GM23338 (cell line): ENCODE measurements around the gene FATE1. TPM values are rescaled to one million over a fixed set of nuclear protein-coding genes. Genes with fewer than 3 reads are reported as not detected.

Experiments used
- ATAC-seq: fragments of 200-7000 bp; cut with Tn5 transposase; 3 replicates; pipeline ENCODE4 v1.9.1; 2020
- DNase-seq: peaks from one replicate; pipeline ENCODE4 v3.0.0-alpha.2; 2015; ENCODE audit warnings: low spot score
- H2AFZ ChIP-seq: fragments of 200-600 bp; sonication (generic); 2 replicates; pipeline ENCODE4 v1.8.0; 2016; ENCODE audit warnings: antibody characterized with exemption, mild to moderate bottlenecking, moderate library complexity
- H3F3A ChIP-seq: fragments of 200-600 bp; sonication (generic); replicated peaks from 2 replicates; pipeline ENCODE4 v1.8.0; 2017; ENCODE audit warnings: antibody characterized with exemption, mixed run types, low read depth
- H3K27ac ChIP-seq: fragments of 200-600 bp; sonication (generic); 2 replicates; pipeline ENCODE4 v1.6.1; 2016; ENCODE audit warnings: low read depth
- H3K27me3 ChIP-seq: fragments of 200-600 bp; sonication (generic); 2 replicates; pipeline ENCODE4 v1.8.0; 2016; ENCODE audit warnings: mild to moderate bottlenecking, mixed run types, moderate library complexity; ENCODE audit not compliant: insufficient read depth
- H3K36me3 ChIP-seq: fragments of 200-600 bp; sonication (generic); 2 replicates; pipeline ENCODE4 v1.8.0; 2016; ENCODE audit warnings: mild to moderate bottlenecking; ENCODE audit not compliant: insufficient read depth
- H3K4me1 ChIP-seq: fragments of 200-600 bp; sonication (generic); 2 replicates; pipeline ENCODE4 v1.8.0; 2016; ENCODE audit warnings: mild to moderate bottlenecking, moderate library complexity; ENCODE audit not compliant: insufficient read depth
- H3K4me2 ChIP-seq: fragments of 200-600 bp; sonication (generic); 2 replicates; pipeline ENCODE4 v1.7.1; 2017; ENCODE audit warnings: mixed run types
- H3K4me3 ChIP-seq: fragments of 200-600 bp; sonication (generic); 2 replicates; pipeline ENCODE4 v1.6.1; 2016; ENCODE audit warnings: mixed run types
- H3K79me2 ChIP-seq: fragments of 200-600 bp; sonication (generic); replicated peaks from 2 replicates; pipeline ENCODE4 v1.8.0; 2017; ENCODE audit warnings: mild to moderate bottlenecking; ENCODE audit not compliant: insufficient read depth
- H3K9me2 ChIP-seq: fragments of 200-600 bp; sonication (generic); 2 replicates; pipeline ENCODE4 v1.8.0; 2017; ENCODE audit not compliant: insufficient read depth
- H4K20me1 ChIP-seq: fragments of 200-600 bp; sonication (generic); replicated peaks from 2 replicates; pipeline ENCODE4 v1.8.0; 2017; ENCODE audit warnings: mild to moderate bottlenecking; ENCODE audit not compliant: insufficient read depth
- H3K27ac Mint-ChIP-seq: 2 replicates; pipeline ENCODE4 v1.8.0; 2020; ENCODE audit warnings: inconsistent platforms, mild to moderate bottlenecking, moderate library complexity, mixed read lengths
- H3K27me3 Mint-ChIP-seq: 3 replicates; pipeline ENCODE4 v1.8.0; 2022; ENCODE audit warnings: low read depth, mild to moderate bottlenecking, moderate library complexity, mixed read lengths, inconsistent platforms; ENCODE audit not compliant: insufficient read depth, poor library complexity
- H3K36me3 Mint-ChIP-seq: 3 replicates; pipeline ENCODE4 v1.8.0; 2021; ENCODE audit warnings: low read depth, mild to moderate bottlenecking, inconsistent platforms, moderate library complexity, mixed read lengths
- H3K4me1 Mint-ChIP-seq: 3 replicates; pipeline ENCODE4 v1.8.0; 2020; ENCODE audit warnings: mild to moderate bottlenecking, inconsistent platforms, mixed read lengths
- H3K4me3 Mint-ChIP-seq: 3 replicates; pipeline ENCODE4 v1.8.0; 2021; ENCODE audit warnings: moderate library complexity, mild to moderate bottlenecking, inconsistent platforms, mixed read lengths
- H3K9me3 Mint-ChIP-seq: 3 replicates; pipeline ENCODE4 v1.8.0; 2020; ENCODE audit warnings: moderate library complexity, mild to moderate bottlenecking, inconsistent platforms, mixed read lengths
- CREB1 ChIP-seq: fragments of 250-450 bp; sonication (Bioruptor Pico); IDR thresholded peaks from 2 replicates; pipeline ENCODE4 v1.5.0; 2020; ENCODE audit warnings: low read depth, mild to moderate bottlenecking, moderate library complexity
- EZH2 ChIP-seq: fragments of 200-600 bp; sonication (generic); IDR thresholded peaks from one replicate; pipeline ENCODE4 v1.8.0; 2017; ENCODE audit warnings: antibody characterized with exemption, mild to moderate bottlenecking, low read depth; ENCODE audit not compliant: unreplicated experiment
- EZH2phosphoT487 ChIP-seq: fragments of 200-600 bp; sonication (generic); IDR thresholded peaks from one replicate; pipeline ENCODE4 v1.8.1; 2018; ENCODE audit warnings: antibody characterized with exemption; ENCODE audit not compliant: unreplicated experiment
- JUNB ChIP-seq: IDR thresholded peaks from one replicate; pipeline ENCODE4 v1.6.1; 2016; ENCODE audit warnings: antibody characterized with exemption; ENCODE audit not compliant: unreplicated experiment
- POLR2AphosphoS5 ChIP-seq: IDR thresholded peaks from 2 replicates; pipeline ENCODE4 v1.6.1; 2016; ENCODE audit warnings: antibody characterized with exemption, low read depth
- REST ChIP-seq: IDR thresholded peaks from one replicate; pipeline ENCODE4 v1.6.1; 2018; ENCODE audit warnings: antibody characterized with exemption; ENCODE audit not compliant: unreplicated experiment
- STAT1 ChIP-seq: IDR thresholded peaks from one replicate; pipeline ENCODE4 v1.6.1; 2016; ENCODE audit warnings: antibody characterized with exemption; ENCODE audit not compliant: unreplicated experiment
- polyA plus RNA-seq: library from polyadenylated mRNA; unstranded; fragments of >200 nt; fragmentation: Nextera tagmentation; extraction: Ambion mirVana; gene quantifications from 2 replicates; pipeline ENCODE4 v1.2.1, GENCODE V29; 2016
- total RNA-seq: library from RNA; depleted of rRNA; stranded (reverse); fragments of >200 nt; shearing (Covaris generic); gene quantifications from 2 replicates; pipeline ENCODE4 v1.2.3, GENCODE V29; 2014
- TF ChIP-seq, protein P1 (sequence below): IDR thresholded peaks from 2 replicates; pipeline ENCODE4 v1.6.1; 2016; ENCODE audit warnings: antibody characterized with exemption
- TF ChIP-seq, protein P2 (sequence below), 2 experiments: fragments of 200-600 bp in 1 of 2; sonication (generic) in 1 of 2; conservative IDR thresholded peaks; 2 replicates each; pipeline versions ENCODE4 v1.5.1 to v1.6.1; 2016 to 2017; ENCODE audit warnings: antibody characterized with exemption in 2 of 2, low read depth in 2 of 2, mild to moderate bottlenecking in 2 of 2, moderate library complexity in 1 of 2

The FATE1 gene
- total and polyA plus RNA-seq, 2 experiments from 2014 or later, result 0.31 TPM; not detected in 1

DNA sequence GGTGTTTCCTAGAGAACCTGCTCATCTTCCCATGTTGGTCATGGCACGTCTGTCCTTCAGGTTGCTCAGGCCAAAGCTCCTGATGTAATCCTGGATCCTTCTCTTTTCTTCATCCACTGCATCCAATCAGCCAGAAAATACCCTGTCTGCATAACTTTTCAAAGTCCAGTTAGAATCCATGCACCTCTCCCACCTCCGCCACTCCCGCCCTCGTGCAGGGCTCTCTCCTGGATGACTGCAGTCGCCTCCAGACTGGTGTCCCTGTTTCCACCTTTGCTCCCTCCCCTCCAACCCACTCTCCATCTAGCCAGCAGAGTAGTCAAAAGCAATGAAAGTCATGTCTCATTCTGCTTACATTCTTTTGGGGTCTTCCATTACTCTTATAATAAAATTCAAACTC is 34.7 kb downstream of the FATE1 start (continued):
- TF ChIP-seq CREB1 (CRISPR knock-in tag), result no peak
- TF ChIP-seq, protein P1, sequence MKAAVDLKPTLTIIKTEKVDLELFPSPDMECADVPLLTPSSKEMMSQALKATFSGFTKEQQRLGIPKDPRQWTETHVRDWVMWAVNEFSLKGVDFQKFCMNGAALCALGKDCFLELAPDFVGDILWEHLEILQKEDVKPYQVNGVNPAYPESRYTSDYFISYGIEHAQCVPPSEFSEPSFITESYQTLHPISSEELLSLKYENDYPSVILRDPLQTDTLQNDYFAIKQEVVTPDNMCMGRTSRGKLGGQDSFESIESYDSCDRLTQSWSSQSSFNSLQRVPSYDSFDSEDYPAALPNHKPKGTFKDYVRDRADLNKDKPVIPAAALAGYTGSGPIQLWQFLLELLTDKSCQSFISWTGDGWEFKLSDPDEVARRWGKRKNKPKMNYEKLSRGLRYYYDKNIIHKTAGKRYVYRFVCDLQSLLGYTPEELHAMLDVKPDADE, result no peak

GRCh38 chrX:151752847-151753246 is 37.0 kb downstream of the FATE1 start:
- no peaks in the 10 kb centered on the region for H3K79me2 ChIP-seq
- no peaks in the 10 kb centered on the region for H3F3A ChIP-seq
- no peaks in the 10 kb centered on the region for H3K36me3 Mint-ChIP-seq

More at GRCh38 chrX:151752847-151753246, 37.0 kb downstream of the FATE1 start:
- Histone ChIP-seq H3K27ac (no peak overlapping the region), H3K36me3 (no peaks in the 10 kb centered on the region), H3K4me1 (peaks cover 7% of the 10 kb centered on the region; the same call in 1 of the 2 replicates), H3K4me2 (no peak overlapping the region), H4K20me1 (no peaks in the 10 kb centered on the region), H3K9me2 (no peaks in the 10 kb centered on the region), H2AFZ (no peak overlapping the region), H3K4me3 (no peak overlapping the region), H3K27me3 (no peaks in the 10 kb centered on the region)
- ATAC-seq (no peak), DNase-seq (no peak)
- Mint-ChIP-seq H3K27ac (no peak overlapping the region), H3K4me1 (peaks cover 15% of the 10 kb centered on the region; the same call in 2 of the 3 replicates), H3K9me3 (no peaks in the 10 kb centered on the region), H3K27me3 (peaks cover 5% of the 10 kb centered on the region), H3K4me3 (no peak overlapping the region)
- no peak for TF ChIP-seq EZH2phosphoT487
- TF ChIP-seq REST, result no peak
- TF ChIP-seq POLR2AphosphoS5, result no peak
- TF ChIP-seq JUNB, result no peak
- no peak for TF ChIP-seq STAT1
- TF ChIP-seq, protein P2, sequence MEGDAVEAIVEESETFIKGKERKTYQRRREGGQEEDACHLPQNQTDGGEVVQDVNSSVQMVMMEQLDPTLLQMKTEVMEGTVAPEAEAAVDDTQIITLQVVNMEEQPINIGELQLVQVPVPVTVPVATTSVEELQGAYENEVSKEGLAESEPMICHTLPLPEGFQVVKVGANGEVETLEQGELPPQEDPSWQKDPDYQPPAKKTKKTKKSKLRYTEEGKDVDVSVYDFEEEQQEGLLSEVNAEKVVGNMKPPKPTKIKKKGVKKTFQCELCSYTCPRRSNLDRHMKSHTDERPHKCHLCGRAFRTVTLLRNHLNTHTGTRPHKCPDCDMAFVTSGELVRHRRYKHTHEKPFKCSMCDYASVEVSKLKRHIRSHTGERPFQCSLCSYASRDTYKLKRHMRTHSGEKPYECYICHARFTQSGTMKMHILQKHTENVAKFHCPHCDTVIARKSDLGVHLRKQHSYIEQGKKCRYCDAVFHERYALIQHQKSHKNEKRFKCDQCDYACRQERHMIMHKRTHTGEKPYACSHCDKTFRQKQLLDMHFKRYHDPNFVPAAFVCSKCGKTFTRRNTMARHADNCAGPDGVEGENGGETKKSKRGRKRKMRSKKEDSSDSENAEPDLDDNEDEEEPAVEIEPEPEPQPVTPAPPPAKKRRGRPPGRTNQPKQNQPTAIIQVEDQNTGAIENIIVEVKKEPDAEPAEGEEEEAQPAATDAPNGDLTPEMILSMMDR (conservative IDR thresholded peaks at IDR 0.05; ENCODE audit: low read depth in 2 of 2), result no peak
- no peak for TF ChIP-seq EZH2
- TF ChIP-seq, protein P1, result no peak
